Right atrium auricular region (tissue), 2 donors: Measurements from ENCODE around the gene TGFBR2. TPM values are rescaled to one million over a fixed set of nuclear protein-coding genes. Genes with fewer than 3 reads are reported as not detected.

Experiments used
- DNase-seq: peaks from one replicate; pipeline ENCODE4 v3.0.0-alpha.2; 2019; ENCODE audit warnings: low spot score
- H3K27ac ChIP-seq, 2 donors: fragments of 200-600 bp; sonication (generic); 1 replicate in 1 of 2; 2 replicates in 1 of 2; pipeline ENCODE4 v1.5.1; 2016 to 2019
- H3K27me3 ChIP-seq, 2 donors: fragments of 200-600 bp; sonication (generic); one replicate each; pipeline versions ENCODE4 v1.5.1 to v1.6.0; 2017 to 2019
- H3K36me3 ChIP-seq: fragments of 200-600 bp; sonication (generic); one replicate; pipeline ENCODE4 v1.5.1; 2016
- H3K4me1 ChIP-seq, 2 donors: fragments of 200-600 bp; sonication (generic); one replicate each; pipeline versions ENCODE4 v1.5.1 to v1.6.0; 2017 to 2019
- H3K4me3 ChIP-seq, 2 donors: fragments of 200-600 bp; sonication (generic); 1 replicate in 1 of 2; 2 replicates in 1 of 2; pipeline ENCODE4 v1.5.1; 2017 to 2019; ENCODE audit warnings: mild to moderate bottlenecking in 1 of 2, moderate library complexity in 1 of 2
- H3K9me3 ChIP-seq, 2 donors: fragments of 200-600 bp; sonication (generic); one replicate each; pipeline ENCODE4 v1.5.1; 2019
- total RNA-seq, 2 donors: library from RNA; depleted of rRNA; stranded (reverse); fragments of >200 nt; gene quantifications; one replicate each; pipeline ENCODE4 v1.1.0, GENCODE V29; 2016
- TF ChIP-seq, protein P1 (sequence below), 2 donors: fragments of 200-600 bp; sonication (generic); IDR thresholded peaks; one replicate each; pipeline ENCODE4 v1.5.1; 2019; ENCODE audit warnings: antibody characterized with exemption in 2 of 2

TGFBR2 gene
- total RNA-seq, 2 donors from 2014 or later, result 205 to 210 TPM

GRCh38 chr3:30631243-30631904 is 25.0 kb downstream of the TGFBR2 start:
- Histone ChIP-seq H3K4me1 (peaks cover 0 to 100% of the 10 kb centered on the region in 2 donors), H3K27ac (peak overlapping the region; percentile 64 to 75), H3K36me3 (peaks cover 3% of the 10 kb centered on the region), H3K4me3 (no peak overlapping the region), H3K27me3 (no peaks in the 10 kb centered on the region), H3K9me3 (no peaks in the 10 kb centered on the region)
- DNase-seq, result no peak
- TF ChIP-seq, protein P1, sequence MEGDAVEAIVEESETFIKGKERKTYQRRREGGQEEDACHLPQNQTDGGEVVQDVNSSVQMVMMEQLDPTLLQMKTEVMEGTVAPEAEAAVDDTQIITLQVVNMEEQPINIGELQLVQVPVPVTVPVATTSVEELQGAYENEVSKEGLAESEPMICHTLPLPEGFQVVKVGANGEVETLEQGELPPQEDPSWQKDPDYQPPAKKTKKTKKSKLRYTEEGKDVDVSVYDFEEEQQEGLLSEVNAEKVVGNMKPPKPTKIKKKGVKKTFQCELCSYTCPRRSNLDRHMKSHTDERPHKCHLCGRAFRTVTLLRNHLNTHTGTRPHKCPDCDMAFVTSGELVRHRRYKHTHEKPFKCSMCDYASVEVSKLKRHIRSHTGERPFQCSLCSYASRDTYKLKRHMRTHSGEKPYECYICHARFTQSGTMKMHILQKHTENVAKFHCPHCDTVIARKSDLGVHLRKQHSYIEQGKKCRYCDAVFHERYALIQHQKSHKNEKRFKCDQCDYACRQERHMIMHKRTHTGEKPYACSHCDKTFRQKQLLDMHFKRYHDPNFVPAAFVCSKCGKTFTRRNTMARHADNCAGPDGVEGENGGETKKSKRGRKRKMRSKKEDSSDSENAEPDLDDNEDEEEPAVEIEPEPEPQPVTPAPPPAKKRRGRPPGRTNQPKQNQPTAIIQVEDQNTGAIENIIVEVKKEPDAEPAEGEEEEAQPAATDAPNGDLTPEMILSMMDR (IDR thresholded peaks at IDR 0.05), result no peak

DNA sequence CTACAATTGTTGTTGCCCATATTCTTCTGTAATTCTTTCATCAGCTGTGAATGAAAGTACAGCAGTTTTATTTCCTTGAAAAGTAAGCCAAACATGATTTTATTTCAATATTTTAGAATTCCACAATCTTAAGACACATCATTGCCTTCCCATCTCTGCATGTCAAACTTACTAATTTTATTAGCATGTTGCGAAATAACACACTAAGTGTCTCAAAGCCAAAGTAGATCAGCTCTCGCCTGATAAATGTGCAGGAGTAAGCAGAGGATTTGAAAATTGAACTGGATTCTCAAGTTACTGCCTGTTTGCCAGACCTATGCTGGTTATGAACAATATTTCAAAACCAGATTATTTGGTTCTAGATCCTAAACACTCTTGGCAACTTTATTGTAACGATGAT is 25.7 kb downstream of the TGFBR2 start:
- peaks cover 3% of the 10 kb centered on the region for H3K36me3 ChIP-seq
- H3K4me1 ChIP-seq, result peaks cover 0 to 96% of the 10 kb centered on the region in 2 donors
- H3K9me3 ChIP-seq, result no peaks in the 10 kb centered on the region
- peak overlapping the region; percentile 64 to 75 for H3K27ac ChIP-seq
- TF ChIP-seq, protein P1 (IDR thresholded peaks at IDR 0.05), result no peak
- no peak for DNase-seq
- H3K4me3 ChIP-seq, result no peak overlapping the region
- no peaks in the 10 kb centered on the region for H3K27me3 ChIP-seq

DNA sequence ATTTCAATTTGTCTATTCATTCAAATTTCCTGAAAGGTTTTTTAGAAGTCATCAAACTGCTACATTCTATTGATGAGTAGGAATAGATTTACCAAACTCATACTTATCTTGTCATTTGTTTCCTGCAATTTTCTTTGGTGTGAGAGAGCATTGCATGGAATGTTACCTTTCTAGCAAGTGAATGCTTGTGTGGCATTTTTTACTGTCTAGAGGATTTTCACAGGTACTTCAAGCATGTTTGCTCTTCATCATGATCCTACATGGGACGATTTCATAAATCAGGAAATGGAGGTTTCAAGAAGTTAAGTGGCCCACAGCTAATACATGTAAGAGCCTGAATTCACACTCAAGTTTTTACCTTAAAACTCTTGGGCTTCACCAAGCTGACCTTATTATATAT is 26.1 kb downstream of the TGFBR2 start:
- Histone ChIP-seq H3K4me1 (peaks cover 0 to 95% of the 10 kb centered on the region in 2 donors), H3K4me3 (no peak overlapping the region), H3K36me3 (peaks cover 3% of the 10 kb centered on the region), H3K27ac (peak overlapping the region in 1 of 2 donors; percentile 75), H3K27me3 (no peaks in the 10 kb centered on the region), H3K9me3 (no peaks in the 10 kb centered on the region)
- TF ChIP-seq, protein P1 (IDR thresholded peaks at IDR 0.05), result no peak
- no peak for DNase-seq

DNA sequence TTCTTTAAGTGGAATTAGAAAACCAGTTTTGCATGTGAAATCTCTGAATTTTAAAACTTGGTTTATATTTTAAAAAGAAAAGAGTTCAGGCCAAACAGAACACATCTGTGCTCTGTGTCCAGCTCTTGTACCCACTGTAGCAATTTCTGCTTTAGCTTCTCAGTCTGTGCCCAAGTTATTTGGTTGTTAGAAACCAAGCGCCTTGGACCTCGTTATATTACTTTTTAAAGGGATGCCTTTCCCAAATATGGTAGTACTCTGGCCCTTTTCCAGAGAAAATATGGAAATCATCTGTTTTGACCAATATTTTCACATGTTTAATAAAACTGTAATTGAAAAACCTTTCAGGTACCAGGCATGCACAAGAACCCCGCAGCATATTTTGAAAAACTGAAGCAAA is 27.3 kb downstream of the TGFBR2 start:
- Histone ChIP-seq H3K9me3 (no peaks in the 10 kb centered on the region), H3K27me3 (no peaks in the 10 kb centered on the region), H3K4me1 (peaks cover 0 to 95% of the 10 kb centered on the region in 2 donors), H3K36me3 (peaks cover 3% of the 10 kb centered on the region), H3K27ac (no peak overlapping the region), H3K4me3 (no peak overlapping the region)
- DNase-seq, result no peak
- TF ChIP-seq, protein P1 (IDR thresholded peaks at IDR 0.05), result no peak

GRCh38 chr3:30634761-30635735 is 28.6 kb downstream of the TGFBR2 start:
- H3K36me3 ChIP-seq, result peaks cover 3% of the 10 kb centered on the region

More at GRCh38 chr3:30634761-30635735, 28.6 kb downstream of the TGFBR2 start:
- Histone ChIP-seq H3K4me1 (peaks cover 0 to 95% of the 10 kb centered on the region in 2 donors), H3K27ac (peak overlapping the region; percentile 26 to 28), H3K27me3 (no peaks in the 10 kb centered on the region), H3K4me3 (no peak overlapping the region), H3K9me3 (no peaks in the 10 kb centered on the region)
- TF ChIP-seq, protein P1 (IDR thresholded peaks at IDR 0.05), result no peak
- no peak for DNase-seq
